Vagina (tissue), 2 donors: ENCODE measurements around the gene NFKBIA. TPM values are rescaled to one million over a fixed set of nuclear protein-coding genes. Genes with fewer than 3 reads are reported as not detected.
A peak's percentile ranks its signal among the peaks of the same experiment; 100 is the strongest.

ENCODE experiments used
- DNase-seq, 2 donors: peaks; one replicate each; pipeline ENCODE4 v3.0.0-alpha.2; 2017; ENCODE audit errors: extremely low spot score in 2 of 2
- H3K27ac ChIP-seq: fragments of 200-600 bp; sonication (generic); one replicate; pipeline ENCODE4 v1.5.1; 2019
- H3K27me3 ChIP-seq: fragments of 200-600 bp; sonication (generic); one replicate; pipeline ENCODE4 v1.5.1; 2019
- H3K36me3 ChIP-seq, 2 donors: fragments of 200-600 bp; sonication (generic); one replicate each; pipeline ENCODE4 v1.5.1; 2017 to 2019
- H3K4me1 ChIP-seq: fragments of 200-600 bp; sonication (generic); one replicate; pipeline ENCODE4 v1.5.1; 2019
- H3K4me3 ChIP-seq, 2 donors: fragments of 200-600 bp; sonication (generic); 1 replicate in 1 of 2; 2 replicates in 1 of 2; pipeline ENCODE4 v1.5.1; 2016 to 2019
- H3K9me3 ChIP-seq: fragments of 200-600 bp; sonication (generic); one replicate; pipeline ENCODE4 v1.5.1; 2019
- POLR2A ChIP-seq, 2 donors: fragments of 450-650 bp; IDR thresholded peaks; one replicate each; pipeline ENCODE4 v1.6.1; 2017; ENCODE audit warnings: antibody characterized with exemption in 2 of 2, mild to moderate bottlenecking in 2 of 2, moderate library complexity in 2 of 2
- POLR2AphosphoS5 ChIP-seq, 2 donors: sonication (generic); formaldehyde crosslinking; IDR thresholded peaks; one replicate each; pipeline ENCODE4 v1.9.0; 2017; ENCODE audit warnings: antibody characterized with exemption in 2 of 2, mild to moderate bottlenecking in 2 of 2, low read depth in 1 of 2; ENCODE audit not compliant: insufficient read depth in 1 of 2
- intact Hi-C: fragments of 100-400 bp; cut with DNase I; formaldehyde crosslinking; loops from one replicate; pipeline ENCODE4 v1.15.1; 2023
- total RNA-seq: library from RNA; depleted of rRNA; stranded (reverse); fragments of >200 nt; gene quantifications from one replicate; pipeline ENCODE4 v1.2.3, GENCODE V29; 2016
- TF ChIP-seq, protein P1 (sequence below), 3 experiments: fragments of 450-650 bp in 2 of 3; fragments of 200-600 bp in 1 of 3; sonication (generic) in 1 of 3; IDR thresholded peaks; one replicate each; pipeline ENCODE4 v1.5.1; 2017 to 2019; ENCODE audit warnings: antibody characterized with exemption in 3 of 3, mild to moderate bottlenecking in 2 of 3, moderate library complexity in 2 of 3

Gene NFKBIA
- total RNA-seq, 1 donor from 2014 or later = 1,179 TPM

DNA sequence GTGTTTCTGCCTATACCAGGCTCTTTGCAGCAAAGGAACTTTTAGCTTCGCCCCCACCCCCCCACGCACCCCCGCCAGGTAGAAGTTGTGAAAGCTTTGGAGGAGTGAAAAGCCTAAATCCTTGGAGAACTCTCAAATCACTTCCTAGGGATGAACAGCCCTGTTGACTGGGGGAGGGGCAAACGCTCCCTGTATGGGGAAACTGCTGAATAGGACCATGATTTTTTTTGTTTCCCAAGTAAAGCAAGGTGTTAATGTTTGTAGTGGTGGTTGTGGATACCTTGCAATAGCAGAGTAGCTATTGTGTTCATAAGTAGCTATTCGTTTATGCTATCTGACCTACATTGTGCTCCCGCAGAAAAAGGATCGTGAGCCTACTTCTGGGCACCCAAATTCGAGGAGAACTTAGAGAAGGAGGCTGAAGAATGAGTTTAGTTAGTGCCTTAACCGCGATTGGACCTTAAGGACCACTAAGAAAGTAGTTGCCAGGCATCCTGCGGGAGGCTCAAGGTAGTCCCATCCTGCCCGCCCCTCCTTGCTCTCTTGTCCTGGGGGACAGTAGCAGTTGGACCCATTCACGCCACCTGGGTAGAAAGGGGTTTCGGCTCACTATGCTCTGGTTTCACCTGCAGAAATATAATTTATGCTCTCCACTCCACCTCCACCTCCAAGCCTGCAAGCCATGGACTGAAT, 901 bp upstream of the NFKBIA start:
- peak overlapping the region; percentile 92 to 97 for H3K4me3 ChIP-seq
- peaks cover 52% of the 10 kb centered on the region for H3K4me1 ChIP-seq
- TF ChIP-seq, protein P1, sequence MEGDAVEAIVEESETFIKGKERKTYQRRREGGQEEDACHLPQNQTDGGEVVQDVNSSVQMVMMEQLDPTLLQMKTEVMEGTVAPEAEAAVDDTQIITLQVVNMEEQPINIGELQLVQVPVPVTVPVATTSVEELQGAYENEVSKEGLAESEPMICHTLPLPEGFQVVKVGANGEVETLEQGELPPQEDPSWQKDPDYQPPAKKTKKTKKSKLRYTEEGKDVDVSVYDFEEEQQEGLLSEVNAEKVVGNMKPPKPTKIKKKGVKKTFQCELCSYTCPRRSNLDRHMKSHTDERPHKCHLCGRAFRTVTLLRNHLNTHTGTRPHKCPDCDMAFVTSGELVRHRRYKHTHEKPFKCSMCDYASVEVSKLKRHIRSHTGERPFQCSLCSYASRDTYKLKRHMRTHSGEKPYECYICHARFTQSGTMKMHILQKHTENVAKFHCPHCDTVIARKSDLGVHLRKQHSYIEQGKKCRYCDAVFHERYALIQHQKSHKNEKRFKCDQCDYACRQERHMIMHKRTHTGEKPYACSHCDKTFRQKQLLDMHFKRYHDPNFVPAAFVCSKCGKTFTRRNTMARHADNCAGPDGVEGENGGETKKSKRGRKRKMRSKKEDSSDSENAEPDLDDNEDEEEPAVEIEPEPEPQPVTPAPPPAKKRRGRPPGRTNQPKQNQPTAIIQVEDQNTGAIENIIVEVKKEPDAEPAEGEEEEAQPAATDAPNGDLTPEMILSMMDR (IDR thresholded peaks at IDR 0.05) = no peak
- TF ChIP-seq POLR2AphosphoS5 (IDR thresholded peaks at IDR 0.05; ENCODE audit: insufficient read depth in 1 of 2, low read depth in 1 of 2) = no peak
- no peak for TF ChIP-seq POLR2A (IDR thresholded peaks at IDR 0.05)
- intact Hi-C loops = loop anchor here (5.0 kb wide), 2 partner anchors 188 to 283 kb away; partner anchors contain the start of genes PPP2R3C and PRORP
- peaks cover 15 to 31% of the 10 kb centered on the region in 2 donors for H3K36me3 ChIP-seq
- no peak for DNase-seq
- no peaks in the 10 kb centered on the region for H3K27me3 ChIP-seq
- no peaks in the 10 kb centered on the region for H3K9me3 ChIP-seq
- peak overlapping the region; percentile 100 for H3K27ac ChIP-seq

DNA sequence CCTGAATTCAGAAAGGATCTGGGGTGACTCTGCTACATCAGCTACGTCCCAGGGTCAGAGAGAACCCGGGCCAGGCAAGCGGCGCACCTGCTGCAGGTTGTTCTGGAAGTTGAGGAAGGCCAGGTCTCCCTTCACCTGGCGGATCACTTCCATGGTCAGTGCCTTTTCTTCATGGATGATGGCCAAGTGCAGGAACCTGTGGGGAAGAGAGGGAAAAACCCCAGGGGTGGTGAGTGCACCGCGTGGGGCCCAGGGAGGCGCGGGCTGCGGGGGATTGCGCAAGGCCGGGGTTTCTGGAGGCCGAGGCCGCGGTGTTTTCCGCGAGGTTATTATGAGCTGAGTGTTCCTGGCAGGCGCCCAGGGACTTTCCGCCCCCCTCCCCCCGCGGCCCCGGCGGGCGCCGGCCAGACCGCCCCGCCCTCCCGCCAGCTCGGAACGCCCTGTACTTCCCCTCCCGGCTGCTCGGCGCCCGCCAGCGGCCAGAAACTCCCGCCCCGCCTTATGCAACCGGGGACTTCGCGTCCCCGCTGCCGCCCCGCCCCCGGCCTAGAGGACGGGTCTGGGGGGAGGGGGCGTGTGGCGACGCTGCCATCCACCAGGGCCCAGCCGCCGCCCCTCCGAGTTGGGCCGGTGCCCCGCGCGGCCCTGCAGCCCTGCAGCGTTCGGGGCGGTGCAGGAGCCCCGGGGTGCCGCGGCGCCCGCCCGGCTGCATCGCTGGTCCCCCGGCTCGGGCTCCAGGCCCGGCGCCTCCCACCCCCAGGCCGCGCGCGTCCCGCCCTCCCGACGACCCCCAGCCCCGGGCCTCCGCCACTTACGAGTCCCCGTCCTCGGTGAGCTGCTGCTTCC, 723 bp downstream of the NFKBIA start:
- DNase-seq = peak in 1 of 2 donors; percentile 98
- no peaks in the 10 kb centered on the region for H3K27me3 ChIP-seq
- TF ChIP-seq, protein P1 (IDR thresholded peaks at IDR 0.05) = no peak
- TF ChIP-seq POLR2AphosphoS5 (IDR thresholded peaks at IDR 0.05; ENCODE audit: insufficient read depth in 1 of 2, low read depth in 1 of 2) = peak; percentile 83 to 94
- peak in 1 of 2 donors; percentile 9 for TF ChIP-seq POLR2A (IDR thresholded peaks at IDR 0.05)
- intact Hi-C loops = loop anchor here (1.0 to 5.0 kb wide), 3 partner anchors 37 to 112 kb away; partner anchors contain the start of gene PSMA6
- H3K9me3 ChIP-seq = no peaks in the 10 kb centered on the region
- H3K4me3 ChIP-seq = peak overlapping the region; percentile 92 to 97
- H3K4me1 ChIP-seq = peaks cover 69% of the 10 kb centered on the region
- peaks cover 15 to 36% of the 10 kb centered on the region in 2 donors for H3K36me3 ChIP-seq
- peak overlapping the region; percentile 100 for H3K27ac ChIP-seq

DNA sequence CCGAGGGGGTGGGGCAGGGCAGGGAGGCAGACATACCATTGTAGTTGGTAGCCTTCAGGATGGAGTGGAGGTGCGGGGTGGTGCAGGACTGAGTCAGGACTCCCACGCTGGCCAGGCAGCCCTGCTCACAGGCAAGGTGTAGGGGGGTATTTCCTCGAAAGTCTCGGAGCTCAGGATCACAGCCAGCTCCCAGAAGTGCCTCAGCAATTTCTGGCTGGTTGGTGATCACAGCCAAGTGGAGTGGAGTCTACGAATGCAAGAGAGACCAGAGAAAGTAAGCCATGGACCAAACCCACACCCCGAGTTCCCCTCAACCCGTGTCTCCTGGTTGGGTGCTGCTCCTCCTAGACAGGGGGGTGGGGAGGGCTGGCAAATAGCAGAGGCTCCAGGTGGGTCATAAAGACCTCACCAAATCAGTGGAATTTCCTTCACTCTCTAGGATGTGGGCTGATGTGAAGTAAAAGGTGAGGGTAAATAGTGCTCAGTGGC, 1.4 kb downstream of the NFKBIA start:
- peak overlapping the region; percentile 92 to 97 for H3K4me3 ChIP-seq
- H3K27ac ChIP-seq = peak overlapping the region; percentile 100
- no peak for DNase-seq
- intact Hi-C loops = loop anchor here (5.0 kb wide), 2 partner anchors 36 to 111 kb away; partner anchors contain the start of gene PSMA6
- peaks cover 75% of the 10 kb centered on the region for H3K4me1 ChIP-seq
- H3K36me3 ChIP-seq = peaks cover 15 to 36% of the 10 kb centered on the region in 2 donors
- H3K9me3 ChIP-seq = no peaks in the 10 kb centered on the region
- H3K27me3 ChIP-seq = no peaks in the 10 kb centered on the region
- TF ChIP-seq, protein P1 (IDR thresholded peaks at IDR 0.05) = no peak
- TF ChIP-seq POLR2A (IDR thresholded peaks at IDR 0.05) (no peak), POLR2AphosphoS5 (IDR thresholded peaks at IDR 0.05; ENCODE audit: insufficient read depth in 1 of 2, low read depth in 1 of 2) (no peak)

DNA sequence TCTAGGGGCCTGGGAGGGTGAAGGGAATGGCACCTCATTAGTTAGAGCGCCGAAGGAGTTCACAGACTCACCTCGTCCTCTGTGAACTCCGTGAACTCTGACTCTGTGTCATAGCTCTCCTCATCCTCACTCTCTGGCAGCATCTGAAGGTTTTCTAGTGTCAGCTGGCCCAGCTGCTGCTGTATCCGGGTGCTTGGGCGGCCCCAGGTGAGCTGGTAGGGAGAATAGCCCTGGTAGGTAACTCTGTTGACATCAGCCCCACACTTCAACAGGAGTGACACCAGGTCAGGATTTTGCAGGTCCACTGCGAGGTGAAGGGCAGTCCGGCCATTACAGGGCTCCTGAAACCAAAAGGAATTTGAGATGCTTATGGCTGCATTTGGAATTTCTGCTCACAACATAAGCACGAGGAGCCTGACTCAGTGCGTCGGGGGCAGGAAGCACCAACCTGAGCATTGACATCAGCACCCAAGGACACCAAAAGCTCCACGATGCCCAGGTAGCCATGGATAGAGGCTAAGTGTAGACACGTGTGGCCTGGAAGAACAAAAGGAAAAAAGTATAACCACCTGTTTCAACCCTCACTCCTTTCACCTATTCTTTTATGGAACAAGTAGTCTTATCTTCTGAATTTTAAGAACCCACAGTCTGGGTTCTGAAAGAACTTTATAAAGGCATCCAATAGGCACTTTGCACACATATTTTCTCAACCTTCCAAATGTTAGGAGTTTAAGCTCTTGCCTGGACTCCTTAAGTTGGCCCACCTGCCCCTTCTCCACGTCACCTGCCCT, 2.0 kb downstream of the NFKBIA start:
- H3K36me3 ChIP-seq = peaks cover 15 to 36% of the 10 kb centered on the region in 2 donors
- TF ChIP-seq, protein P1 (IDR thresholded peaks at IDR 0.05) = no peak
- no peak for TF ChIP-seq POLR2AphosphoS5 (IDR thresholded peaks at IDR 0.05; ENCODE audit: insufficient read depth in 1 of 2, low read depth in 1 of 2)
- TF ChIP-seq POLR2A (IDR thresholded peaks at IDR 0.05) = no peak
- H3K4me1 ChIP-seq = peaks cover 77% of the 10 kb centered on the region
- no peaks in the 10 kb centered on the region for H3K27me3 ChIP-seq
- H3K9me3 ChIP-seq = no peaks in the 10 kb centered on the region
- intact Hi-C loops = loop anchor here (5.0 kb wide), 2 partner anchors 35 to 110 kb away; partner anchors contain the start of gene PSMA6
- peak overlapping the region; percentile 92 to 97 for H3K4me3 ChIP-seq
- DNase-seq = no peak
- peak overlapping the region; percentile 100 for H3K27ac ChIP-seq
